ENCODE data around the gene TRIM2. TPM values are rescaled to one million over a fixed set of nuclear protein-coding genes. Genes with fewer than 3 reads are reported as not detected.

TRIM2 gene
- total RNA-seq, 1 donor from 2014 or later = 83.1 TPM

DNA sequence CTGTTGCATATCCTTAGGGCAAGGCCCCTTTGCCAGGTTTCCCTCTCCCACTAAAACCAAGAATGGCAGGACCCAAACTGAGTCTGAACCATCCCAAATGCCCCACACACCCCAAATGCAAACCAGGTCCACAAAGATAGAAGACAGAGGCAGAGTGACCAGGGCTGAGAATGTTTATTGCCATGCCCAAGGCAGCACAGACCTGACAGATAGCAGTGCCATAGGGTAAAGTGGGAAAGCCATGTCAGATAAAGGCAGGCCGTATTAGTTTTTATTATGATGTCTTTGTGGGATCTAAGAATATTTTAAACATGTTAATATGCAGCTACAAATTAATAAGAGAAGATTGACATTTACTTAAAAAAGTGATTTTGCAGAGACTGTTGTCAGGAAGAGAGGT, 110.7 kb downstream of the TRIM2 start:
- Mint-ChIP-seq H3K27ac (peak overlapping the region; percentile 37), H3K36me3 (peaks cover 41% of the 10 kb centered on the region), H3K9me3 (no peaks in the 10 kb centered on the region), H3K4me1 (ENCODE audit: unreplicated experiment) (no peaks in the 10 kb centered on the region), H3K4me3 (no peak overlapping the region), H3K27me3 (no peaks in the 10 kb centered on the region)
- TF ChIP-seq, protein P1, sequence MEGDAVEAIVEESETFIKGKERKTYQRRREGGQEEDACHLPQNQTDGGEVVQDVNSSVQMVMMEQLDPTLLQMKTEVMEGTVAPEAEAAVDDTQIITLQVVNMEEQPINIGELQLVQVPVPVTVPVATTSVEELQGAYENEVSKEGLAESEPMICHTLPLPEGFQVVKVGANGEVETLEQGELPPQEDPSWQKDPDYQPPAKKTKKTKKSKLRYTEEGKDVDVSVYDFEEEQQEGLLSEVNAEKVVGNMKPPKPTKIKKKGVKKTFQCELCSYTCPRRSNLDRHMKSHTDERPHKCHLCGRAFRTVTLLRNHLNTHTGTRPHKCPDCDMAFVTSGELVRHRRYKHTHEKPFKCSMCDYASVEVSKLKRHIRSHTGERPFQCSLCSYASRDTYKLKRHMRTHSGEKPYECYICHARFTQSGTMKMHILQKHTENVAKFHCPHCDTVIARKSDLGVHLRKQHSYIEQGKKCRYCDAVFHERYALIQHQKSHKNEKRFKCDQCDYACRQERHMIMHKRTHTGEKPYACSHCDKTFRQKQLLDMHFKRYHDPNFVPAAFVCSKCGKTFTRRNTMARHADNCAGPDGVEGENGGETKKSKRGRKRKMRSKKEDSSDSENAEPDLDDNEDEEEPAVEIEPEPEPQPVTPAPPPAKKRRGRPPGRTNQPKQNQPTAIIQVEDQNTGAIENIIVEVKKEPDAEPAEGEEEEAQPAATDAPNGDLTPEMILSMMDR (conservative IDR thresholded peaks at IDR 0.05) = no peak
- no peak for DNase-seq (ENCODE audit: extremely low spot score, unreplicated experiment)

DNA sequence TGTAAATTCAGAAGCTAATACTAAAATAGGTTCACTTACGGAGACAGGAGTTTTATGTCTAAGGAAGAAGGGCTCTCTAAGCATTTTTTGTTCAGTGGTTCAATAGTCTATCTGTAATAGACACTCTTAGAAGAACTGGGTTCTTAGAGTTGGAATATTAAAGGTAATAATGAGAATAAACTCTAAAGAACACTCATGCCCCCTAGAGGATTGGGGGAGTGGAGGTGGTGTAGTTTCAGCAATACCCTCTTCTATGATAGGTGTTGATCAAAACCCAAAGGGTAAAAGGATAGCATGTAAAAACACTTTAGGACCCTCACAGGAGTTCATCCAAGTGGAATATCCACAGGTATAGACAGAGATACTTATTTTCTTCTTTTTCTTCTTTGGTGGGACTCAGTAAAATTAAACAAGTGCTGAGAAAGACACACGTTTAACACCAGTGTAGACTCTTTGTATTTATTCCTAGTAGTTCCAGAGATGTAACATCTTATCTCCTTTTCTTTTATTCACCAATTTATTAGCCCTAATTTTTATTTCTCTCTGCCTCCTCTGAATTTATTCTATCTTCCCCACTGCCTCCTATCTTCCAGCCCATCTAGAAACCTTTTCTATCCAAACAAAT, 114.6 kb downstream of the TRIM2 start:
- Mint-ChIP-seq H3K9me3 (no peaks in the 10 kb centered on the region), H3K36me3 (peaks cover 35% of the 10 kb centered on the region), H3K27ac (no peak overlapping the region), H3K27me3 (no peaks in the 10 kb centered on the region), H3K4me3 (no peak overlapping the region), H3K4me1 (ENCODE audit: unreplicated experiment) (no peaks in the 10 kb centered on the region)
- no peak for DNase-seq (ENCODE audit: extremely low spot score, unreplicated experiment)
- TF ChIP-seq, protein P1 (conservative IDR thresholded peaks at IDR 0.05) = peak; percentile 85

DNA sequence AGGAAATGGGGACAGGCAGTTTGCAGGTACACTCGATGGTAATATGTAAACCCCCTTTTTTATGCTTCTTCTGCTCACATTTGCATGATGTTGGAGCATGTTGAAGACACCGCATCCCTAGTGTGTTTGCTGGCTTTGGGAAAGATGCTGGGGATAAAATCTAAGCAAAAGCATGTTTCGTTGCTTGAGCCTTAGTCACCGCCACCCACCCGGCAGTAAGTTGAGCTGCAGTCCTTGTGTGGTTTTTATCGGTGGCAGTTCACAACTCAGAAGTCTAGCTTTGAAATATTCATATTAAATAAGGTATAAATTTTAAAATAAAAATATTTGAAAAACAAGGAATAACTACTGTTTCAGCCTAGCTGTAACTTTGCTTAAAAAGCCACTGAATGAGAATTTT, 118.5 kb downstream of the TRIM2 start:
- H3K36me3 Mint-ChIP-seq = peaks cover 38% of the 10 kb centered on the region
- TF ChIP-seq, protein P1 (conservative IDR thresholded peaks at IDR 0.05) = no peak
- no peaks in the 10 kb centered on the region for H3K9me3 Mint-ChIP-seq
- no peak for DNase-seq (ENCODE audit: extremely low spot score, unreplicated experiment)
- no peaks in the 10 kb centered on the region for H3K27me3 Mint-ChIP-seq
- H3K4me3 Mint-ChIP-seq = no peak overlapping the region
- no peak overlapping the region for H3K27ac Mint-ChIP-seq
- H3K4me1 Mint-ChIP-seq (ENCODE audit: unreplicated experiment) = peaks cover 7% of the 10 kb centered on the region

DNA sequence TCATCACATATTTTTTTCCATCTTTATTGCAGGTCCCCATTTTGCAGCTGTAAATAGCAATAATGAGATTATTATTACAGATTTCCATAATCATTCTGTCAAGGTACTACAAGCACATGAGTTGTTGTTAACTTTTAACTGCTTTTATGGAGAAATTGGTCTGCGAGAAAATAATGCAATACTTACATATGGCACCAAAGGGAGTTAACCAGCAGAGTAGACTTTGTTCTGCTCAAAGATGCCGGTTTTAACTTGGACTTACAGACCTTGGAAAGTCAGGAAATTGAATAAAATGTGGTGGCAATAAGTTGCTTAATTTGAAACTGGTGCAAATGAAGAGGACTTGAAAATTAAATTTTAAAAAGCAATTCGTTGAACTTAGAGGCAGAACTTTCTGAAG, 119.8 kb downstream of the TRIM2 start:
- peaks cover 31% of the 10 kb centered on the region for H3K36me3 Mint-ChIP-seq
- H3K4me1 Mint-ChIP-seq (ENCODE audit: unreplicated experiment) = peaks cover 7% of the 10 kb centered on the region
- no peak overlapping the region for H3K27ac Mint-ChIP-seq
- no peaks in the 10 kb centered on the region for H3K27me3 Mint-ChIP-seq
- no peak overlapping the region for H3K4me3 Mint-ChIP-seq
- H3K9me3 Mint-ChIP-seq = no peaks in the 10 kb centered on the region
- DNase-seq (ENCODE audit: extremely low spot score, unreplicated experiment) = no peak
- TF ChIP-seq, protein P1 (conservative IDR thresholded peaks at IDR 0.05) = no peak

DNA sequence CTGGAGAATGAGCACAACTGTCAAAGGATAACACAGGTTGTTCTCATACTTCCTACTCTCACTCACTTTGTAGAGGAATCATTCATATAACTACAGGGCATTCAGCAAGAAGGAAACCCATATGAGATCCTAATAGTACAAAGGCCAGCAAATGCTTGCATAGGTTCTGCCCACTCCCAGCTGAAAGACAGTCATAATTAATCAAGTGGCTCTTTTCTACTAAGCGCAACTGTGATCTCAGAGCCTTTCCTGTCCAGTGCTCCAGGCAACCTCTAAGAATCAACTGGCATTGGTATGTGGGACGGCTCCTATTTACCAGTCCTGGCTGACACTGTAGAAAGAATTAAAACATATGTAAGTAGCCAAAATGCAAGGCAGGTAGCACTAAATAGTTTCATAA, 121.3 kb downstream of the TRIM2 start:
- Mint-ChIP-seq H3K9me3 (no peaks in the 10 kb centered on the region), H3K36me3 (peaks cover 30% of the 10 kb centered on the region), H3K27ac (peak overlapping the region; percentile 52), H3K27me3 (no peaks in the 10 kb centered on the region), H3K4me1 (ENCODE audit: unreplicated experiment) (peaks cover 7% of the 10 kb centered on the region), H3K4me3 (no peak overlapping the region)
- TF ChIP-seq, protein P1 (conservative IDR thresholded peaks at IDR 0.05) = no peak
- no peak for DNase-seq (ENCODE audit: extremely low spot score, unreplicated experiment)
